Fibroblast of the aortic adventitia (primary cell): ENCODE data around the gene DENND6B. TPM values are rescaled to one million over a fixed set of nuclear protein-coding genes. Genes with fewer than 3 reads are reported as not detected.

Experiments
- DNase-seq: peaks from one replicate; pipeline ENCODE4 v3.0.0-alpha.2; 2010; ENCODE audit warnings: low read depth
- H3K4me3 ChIP-seq: 2 replicates; pipeline ENCODE4 v1.5.1; 2011; ENCODE audit warnings: low read depth, mild to moderate bottlenecking, control low read depth, low read length, moderate library complexity
- CTCF ChIP-seq: IDR thresholded peaks from 2 replicates; pipeline ENCODE4 v1.5.1; 2011; ENCODE audit warnings: mild to moderate bottlenecking, low read length, control low read depth, inconsistent platforms; ENCODE audit not compliant: insufficient read depth
- total RNA-seq: library from RNA; depleted of rRNA; stranded (reverse); fragments of >200 nt; gene quantifications from 2 replicates; pipeline ENCODE4 v1.2.3, GENCODE V29; 2012; ENCODE audit warnings: low replicate concordance

Gene DENND6B
- total RNA-seq, 1 donor = 4.3 TPM

- TF ChIP-seq CTCF = no peak
- H3K4me3 ChIP-seq = no peak overlapping the region
- DNase-seq = no peak
Measured at GRCh38 chr22:50361688-50362087, 34.9 kb upstream of the DENND6B start.

- TF ChIP-seq CTCF = no peak
- no peak overlapping the region for H3K4me3 ChIP-seq
- DNase-seq = no peak
Measured at GRCh38 chr22:50361222-50361621, 34.4 kb upstream of the DENND6B start.

- H3K4me3 ChIP-seq = no peak overlapping the region
- no peak for DNase-seq
- TF ChIP-seq CTCF = no peak
Measured at GRCh38 chr22:50360578-50360977, 33.8 kb upstream of the DENND6B start.

- H3K4me3 ChIP-seq = no peak overlapping the region
- no peak for TF ChIP-seq CTCF
- DNase-seq = no peak
Measured at GRCh38 chr22:50357756-50358155, 30.9 kb upstream of the DENND6B start.

GRCh38 chr22:50357222-50357621, 30.4 kb upstream of the DENND6B start:
- no peak for TF ChIP-seq CTCF
- no peak overlapping the region for H3K4me3 ChIP-seq
- no peak for DNase-seq

GRCh38 chr22:50356186-50356585, 29.4 kb upstream of the DENND6B start:
- TF ChIP-seq CTCF = no peak
- no peak for DNase-seq

GRCh38 chr22:50348058-50348457, 21.2 kb upstream of the DENND6B start:
- no peak for DNase-seq
- TF ChIP-seq CTCF = no peak
- H3K4me3 ChIP-seq = no peak overlapping the region

More at GRCh38 chr22:50356186-50356585, 29.4 kb upstream of the DENND6B start:
- H3K4me3 ChIP-seq = no peak overlapping the region
